GM18507 (cell line): Measurements from ENCODE around the gene PIK3CA.
"Not testable (repeated sequence)": the region's sequence is repeated elsewhere in the genome, so short reads cannot be mapped to it uniquely, and the experiment has no call there.

Experiments used
- DNase-seq: peaks from one replicate; pipeline ENCODE4 v3.0.0; 2011; ENCODE audit warnings: low read depth; ENCODE audit not compliant: insufficient read length; ENCODE audit errors: extremely low spot score
- FAIRE-seq: peaks from 2 replicates; lab custom pipeline; 2011; peaks lifted over from hg19 to GRCh38; lab: Jason Lieb, UNC

Gene PIK3CA

GRCh38 chr3:179189759-179190158 is 41.6 kb downstream of the PIK3CA start:
- no peak for FAIRE-seq
- DNase-seq, result no peak

- no peak for FAIRE-seq
- DNase-seq, result no peak
Observed at GRCh38 chr3:179190581-179190980, 42.4 kb downstream of the PIK3CA start.

GRCh38 chr3:179192542-179192941 is 44.4 kb downstream of the PIK3CA start:
- no peak for FAIRE-seq
- DNase-seq, result no peak

- no peak for FAIRE-seq
- no peak for DNase-seq
Observed at GRCh38 chr3:179194931-179195330, 46.8 kb downstream of the PIK3CA start.

DNA sequence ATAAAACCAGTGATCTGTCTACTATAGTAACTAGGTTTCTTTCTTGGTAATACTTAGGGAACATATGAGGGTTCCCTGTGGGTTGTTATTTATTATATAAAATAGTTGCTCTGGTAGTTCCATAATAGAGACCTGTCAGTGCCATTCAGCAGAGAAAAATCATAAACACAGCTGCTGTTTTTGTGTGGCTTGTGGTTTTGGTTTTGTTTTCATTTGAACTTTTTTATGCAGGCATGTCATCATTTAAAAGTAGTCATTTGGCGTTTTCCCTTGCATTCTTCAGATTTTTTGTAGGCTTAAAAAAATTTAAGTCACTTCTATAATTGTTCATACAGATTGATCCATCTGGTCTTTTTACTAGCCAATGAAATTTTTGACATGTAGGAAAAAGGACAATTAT is 47.9 kb downstream of the PIK3CA start:
- peak; percentile 9 for DNase-seq
- peak; percentile 59 for FAIRE-seq

- FAIRE-seq, result no peak
- DNase-seq, result no peak
Observed at GRCh38 chr3:179196700-179197099, 48.5 kb downstream of the PIK3CA start.

DNA sequence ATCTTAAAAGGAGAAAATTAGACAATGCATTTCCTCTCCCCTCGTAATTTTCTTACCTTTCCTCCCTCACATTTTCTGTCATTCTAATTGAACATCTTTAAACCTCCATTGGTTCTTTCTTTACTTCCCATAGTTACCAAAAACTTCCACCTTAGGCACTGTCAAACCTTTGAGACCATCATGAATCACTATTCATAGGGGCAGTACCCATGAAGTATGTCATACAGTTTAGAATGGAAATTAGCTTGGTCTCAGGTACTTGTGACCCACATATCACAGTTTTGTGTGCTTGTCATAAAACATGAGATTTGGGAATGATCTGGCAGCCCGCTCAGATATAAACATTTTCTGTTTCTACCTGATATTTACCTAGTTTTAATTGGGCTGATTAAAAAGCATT is 52.6 kb downstream of the PIK3CA start:
- FAIRE-seq (no peak), DNase-seq (no peak)

GRCh38 chr3:179215550-179215949 is 67.4 kb downstream of the PIK3CA start:
- not testable (repeated sequence) for FAIRE-seq, DNase-seq

GRCh38 chr3:179218213-179218612 is 70.1 kb downstream of the PIK3CA start:
- not testable (repeated sequence) for DNase-seq, FAIRE-seq

- FAIRE-seq, result no peak
- DNase-seq, result no peak
Observed at GRCh38 chr3:179223548-179223947, 75.4 kb downstream of the PIK3CA start.

DNA sequence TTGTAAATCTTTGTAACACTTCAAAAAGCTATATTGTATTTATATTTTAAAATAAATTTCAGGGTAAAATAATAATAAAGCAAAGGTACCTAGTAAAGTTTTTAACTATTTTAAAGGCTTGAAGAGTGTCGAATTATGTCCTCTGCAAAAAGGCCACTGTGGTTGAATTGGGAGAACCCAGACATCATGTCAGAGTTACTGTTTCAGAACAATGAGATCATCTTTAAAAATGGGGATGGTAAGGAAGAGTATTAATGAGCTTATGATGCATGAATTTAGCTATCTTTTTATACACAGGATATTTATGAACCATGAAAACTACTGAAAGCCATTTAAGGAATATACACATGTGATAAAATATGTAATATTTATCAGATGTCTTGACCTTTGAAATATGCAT is 76.4 kb downstream of the PIK3CA start:
- FAIRE-seq, result no peak
- no peak for DNase-seq

DNA sequence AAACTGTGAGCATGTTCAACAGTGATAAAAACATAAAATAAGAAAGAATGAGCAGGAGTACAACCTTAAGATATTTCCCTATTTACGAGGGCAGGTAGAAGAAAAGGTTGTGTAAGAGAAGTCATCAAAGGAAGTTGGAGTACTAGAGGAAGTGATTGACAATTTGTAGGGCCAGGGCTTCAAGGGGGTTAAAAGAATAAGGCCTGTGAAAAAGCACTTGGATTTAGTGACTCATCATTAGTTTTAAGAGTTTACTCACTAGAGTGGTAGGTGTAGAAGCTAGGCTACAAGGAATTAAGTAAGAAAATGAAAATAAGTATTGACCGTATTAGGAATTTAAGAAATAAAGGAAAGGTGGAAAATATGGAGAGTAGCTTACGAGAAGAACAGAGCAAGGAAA is 79.2 kb downstream of the PIK3CA start:
- no peak for DNase-seq
- FAIRE-seq, result no peak

- peak; percentile 12 for FAIRE-seq
Observed at GRCh38 chr3:179229177-179229576, 81.0 kb downstream of the PIK3CA start.

DNA sequence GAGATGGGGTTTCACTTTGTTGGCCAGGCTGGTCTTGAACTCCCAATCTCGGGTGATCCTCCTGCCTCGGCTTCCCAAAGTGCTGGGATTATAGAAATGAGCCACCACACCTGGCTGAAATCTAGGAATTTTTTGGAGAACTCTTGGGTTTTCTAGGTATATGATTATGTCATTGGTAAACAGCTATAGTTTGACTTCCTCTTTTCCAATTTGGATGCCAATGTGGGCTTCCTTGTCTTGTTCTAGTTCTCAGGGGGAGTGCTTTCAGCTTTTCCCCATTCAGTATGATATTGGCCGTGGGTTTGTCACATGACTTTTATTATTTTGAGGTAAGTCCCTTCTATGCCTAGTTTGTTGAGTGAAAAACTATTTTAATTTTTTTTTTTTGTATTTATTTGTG is 84.9 kb downstream of the PIK3CA start:
- DNase-seq (no peak), FAIRE-seq (no peak)

More at GRCh38 chr3:179229177-179229576, 81.0 kb downstream of the PIK3CA start:
- DNase-seq, result no peak

GRCh38 chr3:179234199-179234598 is 86.0 kb downstream of the PIK3CA start:
- FAIRE-seq (no peak), DNase-seq (no peak)

DNA sequence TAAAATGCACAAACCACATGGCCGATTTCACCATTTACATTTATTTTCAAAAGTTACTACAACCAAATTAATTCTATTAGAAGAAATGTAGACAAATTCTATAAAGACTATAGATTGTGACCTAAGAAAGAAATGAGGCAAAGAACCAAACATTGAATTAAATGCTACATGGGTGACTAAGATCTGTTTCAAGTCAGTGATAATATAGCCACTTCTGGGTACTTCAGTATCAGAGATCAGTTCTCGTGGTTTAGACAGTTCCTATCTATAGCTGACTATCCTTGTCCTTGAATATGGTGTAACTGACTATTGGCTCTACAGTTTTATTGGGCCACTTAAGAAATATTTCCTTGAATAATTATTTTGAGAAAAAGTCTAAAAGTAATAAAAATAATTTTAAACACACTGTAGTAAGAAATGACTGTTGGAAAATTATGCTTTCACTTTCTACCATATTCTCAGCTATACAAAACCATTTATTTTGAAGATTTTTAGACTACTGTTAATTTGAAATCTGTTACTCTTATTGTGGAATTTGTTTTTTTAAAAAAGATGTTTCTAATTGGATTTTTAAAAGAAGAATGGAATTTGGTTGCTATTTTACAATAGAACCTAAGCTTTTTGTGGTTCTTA is 88.6 kb downstream of the PIK3CA start:
- no peak for DNase-seq
- no peak for FAIRE-seq

DNA sequence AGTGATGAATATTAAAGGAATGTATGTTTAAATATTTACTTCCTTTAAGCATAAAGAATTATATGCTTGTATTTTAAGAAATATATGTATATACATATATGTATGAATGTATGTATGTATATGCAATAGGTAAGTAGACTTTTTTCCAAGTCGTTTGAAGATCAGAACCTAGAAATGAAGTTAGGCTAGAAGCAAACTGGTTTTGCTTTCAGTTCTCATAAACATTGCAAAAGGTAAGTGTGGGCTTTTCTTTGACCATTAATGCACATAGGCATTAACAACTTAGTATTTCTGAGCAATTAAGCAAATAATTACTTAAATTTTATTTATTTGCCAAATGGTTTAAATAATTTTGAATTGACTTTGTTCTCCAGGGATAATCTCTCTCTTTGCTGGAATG is 92.1 kb downstream of the PIK3CA start:
- FAIRE-seq, result peak; percentile 38
- not testable (repeated sequence) for DNase-seq

- not testable (repeated sequence) for DNase-seq, FAIRE-seq
Observed at GRCh38 chr3:179242859-179243258, 94.7 kb downstream of the PIK3CA start.

GRCh38 chr3:179244878-179245277 is 96.7 kb downstream of the PIK3CA start:
- no peak for DNase-seq
- FAIRE-seq, result no peak

- FAIRE-seq (no peak), DNase-seq (no peak)
Observed at GRCh38 chr3:179247289-179248015, 99.3 kb downstream of the PIK3CA start.

DNA sequence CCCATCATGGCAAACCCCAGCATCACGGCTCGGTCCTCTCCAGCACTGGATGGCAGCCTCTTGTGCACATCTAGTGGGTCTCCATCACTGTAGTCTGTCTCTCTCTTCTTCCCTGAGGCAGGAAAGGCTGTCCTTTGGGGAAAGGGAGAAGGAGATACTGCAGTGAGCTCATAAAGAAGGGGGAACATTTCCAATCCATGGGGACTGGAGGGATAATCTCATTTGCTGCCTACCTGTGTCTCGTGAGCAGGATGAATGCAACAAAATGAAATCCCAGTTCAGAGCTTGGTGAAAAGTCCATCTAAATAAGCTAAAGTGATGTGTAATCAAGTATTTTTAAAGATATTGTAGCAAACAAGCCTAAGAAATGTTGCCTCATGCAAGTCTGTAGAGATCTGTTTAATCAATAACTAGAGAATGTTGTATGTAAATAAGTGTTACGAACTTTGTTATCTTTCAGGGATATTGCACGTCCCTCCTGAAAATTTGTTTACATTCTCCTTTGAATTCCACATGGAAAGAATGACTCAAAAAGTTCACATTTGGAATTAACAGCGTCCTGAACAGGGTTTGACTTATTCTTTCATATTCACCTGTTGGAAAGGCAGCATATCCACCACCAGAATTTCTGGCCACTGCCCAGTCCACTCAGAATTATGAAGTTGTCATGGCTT is 102.8 kb downstream of the PIK3CA start, which contains the start of gene KCNMB3:
KCNMB3 (minus strand) TSS at position 312 of the 674 bp plus-strand sequence; CDS start at position 188, 124 bp downstream.
- FAIRE-seq, result no peak

More for the DNA sequence above, 102.8 kb downstream of the PIK3CA start, which contains the start of gene KCNMB3:
- DNase-seq, result no peak
